ENCODE results near the gene TRAPPC10. TPM values are rescaled to one million over a fixed set of nuclear protein-coding genes. Genes with fewer than 3 reads are reported as not detected.

The TRAPPC10 gene
- total and polyA plus RNA-seq, 2 donors (not counting 1 experiment from before 2014, with no cell fraction given): 15.4 to 22.0 TPM

- H3K36me3 ChIP-seq (ENCODE audit: control insufficient read depth, insufficient read depth, low read length): no peaks in the 10 kb centered on the region
- H3K9ac ChIP-seq (ENCODE audit: insufficient read depth, low read length): no peak overlapping the region
- H3K4me3 ChIP-seq (replicated peaks in 1 of 4; ENCODE audit: control extremely low read depth in 1 of 4, insufficient read depth in 1 of 4, low read depth in 3 of 4, low read length in 4 of 4): no peak overlapping the region
- no peak overlapping the region for H3K27ac ChIP-seq (ENCODE audit: insufficient read depth, low read length)
- no peak for TF ChIP-seq EZH2 (IDR thresholded peaks at IDR 0.05; ENCODE audit: low read length, missing control alignments)
- TF ChIP-seq CTCF (conservative IDR thresholded peaks at IDR 0.05 in 1 of 2, IDR thresholded peaks at IDR 0.05 in 1 of 2; ENCODE audit: low read depth in 1 of 2, low read length in 2 of 2): no peak
- no peaks in the 10 kb centered on the region for H3K27me3 ChIP-seq (ENCODE audit: control insufficient read depth, insufficient read depth, low read length)
- H4K20me1 ChIP-seq (ENCODE audit: control insufficient read depth, extremely low read depth, insufficient read depth, low read length): no peaks in the 10 kb centered on the region
- H3K4me1 ChIP-seq (ENCODE audit: control insufficient read depth, extremely low read depth, insufficient read depth, low read length): peaks cover 2% of the 10 kb centered on the region
- DNase-seq (ENCODE audit: low read depth in 2 of 2): no peak
- H2AFZ ChIP-seq (ENCODE audit: low read length): no peak overlapping the region
- no peak overlapping the region for H3K4me2 ChIP-seq (ENCODE audit: extremely low read depth, insufficient read depth, low read length)
- H3K79me2 ChIP-seq (ENCODE audit: control insufficient read depth, insufficient read depth, low read length): peaks cover 12% of the 10 kb centered on the region
- no peaks in the 10 kb centered on the region for H3K9me3 ChIP-seq (ENCODE audit: control insufficient read depth, insufficient read depth, low read depth, low read length)
These were observed 37.5 kb downstream of the TRAPPC10 start for GRCh38 chr21:44049606-44050005.

GRCh38 chr21:44050276-44050675, 38.2 kb downstream of the TRAPPC10 start:
- no peak overlapping the region for H2AFZ ChIP-seq (ENCODE audit: low read length)
- no peak overlapping the region for H3K4me3 ChIP-seq (replicated peaks in 1 of 4; ENCODE audit: control extremely low read depth in 1 of 4, insufficient read depth in 1 of 4, low read depth in 3 of 4, low read length in 4 of 4)
- H3K4me1 ChIP-seq (ENCODE audit: control insufficient read depth, extremely low read depth, insufficient read depth, low read length): peaks cover 2% of the 10 kb centered on the region
- H3K27me3 ChIP-seq (ENCODE audit: control insufficient read depth, insufficient read depth, low read length): no peaks in the 10 kb centered on the region
- peaks cover 12% of the 10 kb centered on the region for H3K79me2 ChIP-seq (ENCODE audit: control insufficient read depth, insufficient read depth, low read length)
- H3K27ac ChIP-seq (ENCODE audit: insufficient read depth, low read length): no peak overlapping the region
- H3K9ac ChIP-seq (ENCODE audit: insufficient read depth, low read length): no peak overlapping the region
- no peak overlapping the region for H3K4me2 ChIP-seq (ENCODE audit: extremely low read depth, insufficient read depth, low read length)
- H3K36me3 ChIP-seq (ENCODE audit: control insufficient read depth, insufficient read depth, low read length): no peaks in the 10 kb centered on the region
- H4K20me1 ChIP-seq (ENCODE audit: control insufficient read depth, extremely low read depth, insufficient read depth, low read length): no peaks in the 10 kb centered on the region
- TF ChIP-seq EZH2 (IDR thresholded peaks at IDR 0.05; ENCODE audit: low read length, missing control alignments) (no peak), CTCF (conservative IDR thresholded peaks at IDR 0.05 in 1 of 2, IDR thresholded peaks at IDR 0.05 in 1 of 2; ENCODE audit: low read depth in 1 of 2, low read length in 2 of 2) (no peak)
- DNase-seq (ENCODE audit: low read depth in 2 of 2): no peak
- no peaks in the 10 kb centered on the region for H3K9me3 ChIP-seq (ENCODE audit: control insufficient read depth, insufficient read depth, low read depth, low read length)

- Histone ChIP-seq H3K9me3 (ENCODE audit: control insufficient read depth, insufficient read depth, low read depth, low read length) (no peaks in the 10 kb centered on the region), H3K4me2 (ENCODE audit: extremely low read depth, insufficient read depth, low read length) (no peak overlapping the region), H3K79me2 (ENCODE audit: control insufficient read depth, insufficient read depth, low read length) (peaks cover 12% of the 10 kb centered on the region), H3K4me1 (ENCODE audit: control insufficient read depth, extremely low read depth, insufficient read depth, low read length) (peaks cover 2% of the 10 kb centered on the region), H3K4me3 (replicated peaks in 1 of 4; ENCODE audit: control extremely low read depth in 1 of 4, insufficient read depth in 1 of 4, low read depth in 3 of 4, low read length in 4 of 4) (no peak overlapping the region), H3K36me3 (ENCODE audit: control insufficient read depth, insufficient read depth, low read length) (no peaks in the 10 kb centered on the region), H3K27ac (ENCODE audit: insufficient read depth, low read length) (peak overlapping the region; percentile 78), H4K20me1 (ENCODE audit: control insufficient read depth, extremely low read depth, insufficient read depth, low read length) (no peaks in the 10 kb centered on the region), H3K27me3 (ENCODE audit: control insufficient read depth, insufficient read depth, low read length) (no peaks in the 10 kb centered on the region), H2AFZ (ENCODE audit: low read length) (no peak overlapping the region), H3K9ac (ENCODE audit: insufficient read depth, low read length) (no peak overlapping the region)
- DNase-seq (ENCODE audit: low read depth in 2 of 2): peak; percentile 44 to 52
- TF ChIP-seq EZH2 (IDR thresholded peaks at IDR 0.05; ENCODE audit: low read length, missing control alignments) (no peak), CTCF (conservative IDR thresholded peaks at IDR 0.05 in 1 of 2, IDR thresholded peaks at IDR 0.05 in 1 of 2; ENCODE audit: low read depth in 1 of 2, low read length in 2 of 2) (no peak)
These were observed 39.4 kb downstream of the TRAPPC10 start for GRCh38 chr21:44051462-44051941.

Measured in fibroblast of lung (primary cell).